IMR-90 (cell line): Measurements from ENCODE around the gene PPARG. TPM values are rescaled to one million over a fixed set of nuclear protein-coding genes. Genes with fewer than 3 reads are reported as not detected.
A peak's percentile ranks its signal among the peaks of the same experiment; 100 is the strongest.

Experiments used
- ATAC-seq: fragments of 200-7000 bp; cut with Tn5 transposase; 2 replicates; pipeline ENCODE4 v1.9.1; 2020; ENCODE audit warnings: low read depth, mild to moderate bottlenecking, moderate library complexity
- BruUV-seq: library from RNA; stranded (reverse); fragments of 400-500 nt; replicated peaks from 2 replicates; lab custom pipeline; 2021; lab: Mats Ljungman, UMichigan
- CTCF ChIA-PET: fragments of 300-600 bp; formaldehyde crosslinking; extraction: SDS; loops from one replicate; lab custom pipeline; 2021; ENCODE audit warnings: antibody characterized with exemption; lab: Yijun Ruan, JAX
- POLR2A ChIA-PET: fragments of 300-600 bp; sonication (Branson Sonifier 250); formaldehyde crosslinking; loops from one replicate; lab custom pipeline; 2022; ENCODE audit warnings: antibody characterized with exemption; ENCODE audit not compliant: unreplicated experiment; lab: Charles Lee
- DNase-seq: peaks from one replicate; pipeline ENCODE4 v3.0.0; 2013
- H2AFZ ChIP-seq: replicated peaks from 2 replicates; pipeline ENCODE3; 2013; ENCODE audit warnings: low read length, mild to moderate bottlenecking; ENCODE audit not compliant: poor library complexity
- H2AK5ac ChIP-seq: 2 replicates; pipeline ENCODE4 v1.6.1; 2013; ENCODE audit warnings: low read depth, low read length, inconsistent platforms
- H2AK9ac ChIP-seq: replicated peaks from 2 replicates; pipeline ENCODE3; 2013; ENCODE audit warnings: mild to moderate bottlenecking, low read depth, low read length, moderate library complexity; ENCODE audit not compliant: poor library complexity
- H2BK120ac ChIP-seq: 2 replicates; pipeline ENCODE4 v1.6.1; 2013; ENCODE audit warnings: low read depth, low read length, inconsistent platforms
- H2BK15ac ChIP-seq: 3 replicates; pipeline ENCODE4 v1.6.1; 2013; ENCODE audit warnings: low read depth, low read length, inconsistent platforms
- H2BK20ac ChIP-seq: 2 replicates; pipeline ENCODE4 v1.6.1; 2013; ENCODE audit warnings: low read depth, mild to moderate bottlenecking, inconsistent platforms, low read length, moderate library complexity
- H2BK5ac ChIP-seq: 2 replicates; pipeline ENCODE4 v1.6.1; 2013; ENCODE audit warnings: mild to moderate bottlenecking, low read depth, low read length, inconsistent platforms; ENCODE audit not compliant: poor library complexity, severe bottlenecking
- H3K14ac ChIP-seq: replicated peaks from 2 replicates; pipeline ENCODE4 v1.6.1; 2013; ENCODE audit warnings: low read depth, low read length, inconsistent platforms
- H3K18ac ChIP-seq: 2 replicates; pipeline ENCODE4 v1.6.1; 2013; ENCODE audit warnings: low read depth, low read length, control low read depth
- H3K23ac ChIP-seq: 2 replicates; pipeline ENCODE4 v1.6.1; 2013; ENCODE audit warnings: low read depth, low read length, inconsistent platforms
- H3K27ac ChIP-seq: 2 replicates; pipeline ENCODE4 v1.5.1; 2013; ENCODE audit warnings: mild to moderate bottlenecking, control low read depth, low read length; ENCODE audit not compliant: insufficient read depth
- H3K27me3 ChIP-seq: 2 replicates; pipeline ENCODE4 v1.6.1; 2013; ENCODE audit warnings: low read length; ENCODE audit not compliant: control insufficient read depth, insufficient read depth
- H3K36me3 ChIP-seq: 2 replicates; pipeline ENCODE4 v1.6.1; 2013; ENCODE audit warnings: low read length, mixed read lengths; ENCODE audit not compliant: control insufficient read depth, insufficient read depth
- H3K4ac ChIP-seq: 2 replicates; pipeline ENCODE4 v1.6.1; 2013; ENCODE audit warnings: low read depth, low read length, inconsistent platforms
- H3K4me1 ChIP-seq: 2 replicates; pipeline ENCODE4 v1.6.1; 2013; ENCODE audit warnings: low read length, mixed read lengths; ENCODE audit not compliant: control insufficient read depth, insufficient read depth
- H3K4me2 ChIP-seq: 2 replicates; pipeline ENCODE4 v1.6.1; 2013; ENCODE audit warnings: low read depth, mild to moderate bottlenecking, control low read depth, low read length, moderate library complexity
- H3K4me3 ChIP-seq: 2 replicates; pipeline ENCODE4 v1.5.1; 2013; ENCODE audit warnings: low read depth, mild to moderate bottlenecking, control low read depth, low read length, moderate library complexity; ENCODE audit not compliant: insufficient read depth
- H3K56ac ChIP-seq: 2 replicates; pipeline ENCODE4 v1.6.1; 2013; ENCODE audit warnings: low read length, inconsistent platforms; ENCODE audit not compliant: insufficient read depth; ENCODE audit errors: extremely low read depth
- H3K79me1 ChIP-seq, 2 experiments: 2 replicates each; pipeline ENCODE4 v1.6.1; 2013; ENCODE audit warnings: low read length in 2 of 2, inconsistent platforms in 1 of 2, low read depth in 1 of 2
- H3K9ac ChIP-seq: 2 replicates; pipeline ENCODE4 v1.6.1; 2013; ENCODE audit warnings: low read depth, low read length, control low read depth
- H3K9me1 ChIP-seq: 2 replicates; pipeline ENCODE4 v1.6.1; 2013; ENCODE audit warnings: low read length, inconsistent platforms; ENCODE audit not compliant: insufficient read depth
- H3K9me3 ChIP-seq: 2 replicates; pipeline ENCODE4 v1.6.1; 2013; ENCODE audit warnings: low read length; ENCODE audit not compliant: control insufficient read depth, insufficient read depth
- H4K20me1 ChIP-seq: 2 replicates; pipeline ENCODE4 v1.6.1; 2013; ENCODE audit warnings: low read length, inconsistent platforms; ENCODE audit not compliant: insufficient read depth
- H4K5ac ChIP-seq: 2 replicates; pipeline ENCODE4 v1.6.1; 2013; ENCODE audit warnings: mild to moderate bottlenecking, low read depth, low read length, control low read depth
- H4K8ac ChIP-seq, 2 experiments: 2 replicates each; pipeline ENCODE4 v1.6.1; 2013; ENCODE audit warnings: low read depth in 2 of 2, low read length in 2 of 2, control low read depth in 1 of 2, inconsistent platforms in 1 of 2
- H4K91ac ChIP-seq: 2 replicates; pipeline ENCODE4 v1.6.1; 2013; ENCODE audit warnings: low read depth, low read length, inconsistent platforms; ENCODE audit not compliant: insufficient read depth
- BHLHE40 ChIP-seq: fragments of 150-350 bp; IDR thresholded peaks from 2 replicates; pipeline ENCODE4 v1.6.1; 2016; ENCODE audit warnings: mild to moderate bottlenecking, low read depth, low read length
- CEBPB ChIP-seq: IDR thresholded peaks from 2 replicates; pipeline ENCODE4 v1.6.1; 2012; ENCODE audit warnings: low read depth, low read length, improper control_type of control experiment
- MAZ ChIP-seq: IDR thresholded peaks from 2 replicates; pipeline ENCODE4 v1.6.1; 2012; ENCODE audit warnings: low read depth, mild to moderate bottlenecking, low read length, improper control_type of control experiment, moderate library complexity, borderline replicate concordance
- MXI1 ChIP-seq: IDR thresholded peaks from 2 replicates; pipeline ENCODE4 v1.6.1; 2012; ENCODE audit warnings: low read depth, mild to moderate bottlenecking, low read length, moderate library complexity, borderline replicate concordance
- POLR2A ChIP-seq: IDR thresholded peaks from 2 replicates; pipeline ENCODE4 v1.6.1; 2012; ENCODE audit warnings: mild to moderate bottlenecking, low read depth, low read length
- RAD21 ChIP-seq: IDR thresholded peaks from 2 replicates; pipeline ENCODE4 v1.6.1; 2012; ENCODE audit warnings: low read length, improper control_type of control experiment
- RFX5 ChIP-seq: IDR thresholded peaks from 2 replicates; pipeline ENCODE4 v1.8.0; 2012; ENCODE audit warnings: low read depth, mild to moderate bottlenecking, low read length, moderate library complexity
- SMC3 ChIP-seq: fragments of 150-350 bp; IDR thresholded peaks from 2 replicates; pipeline ENCODE4 v1.6.1; 2016; ENCODE audit warnings: low read depth, mild to moderate bottlenecking, antibody characterized with exemption, low read length, moderate library complexity
- USF2 ChIP-seq: fragments of 150-350 bp; IDR thresholded peaks from 2 replicates; pipeline ENCODE4 v1.6.1; 2017; ENCODE audit warnings: mild to moderate bottlenecking, antibody characterized with exemption, low read length, low read depth
- WGBS, 2 experiments: methylation state at CpG; one replicate each; pipeline versions ENCODE4 v1.1.5 to v1.1.7; 2013; ENCODE audit warnings: missing lambda C conversion rate in 2 of 2; ENCODE audit not compliant: insufficient read length in 1 of 2; ENCODE audit errors: extremely low coverage in 2 of 2; 5-methylcytosine and 5-hydroxymethylcytosine counted together
- dilution Hi-C: fragments of 300-500 bp; cut with HindIII; formaldehyde crosslinking; loops from one replicate; pipeline ENCODE4 v1.14.3; 2018; ENCODE audit warnings: low sequenced_read_pairs; ENCODE audit not compliant: unreplicated experiment
- in situ Hi-C: fragments of 300-500 bp; cut with MboI; formaldehyde crosslinking; loops from 3 replicates; pipeline ENCODE4 v1.14.3; 2019; ENCODE audit warnings: low sequenced_read_pairs, inconsistent platforms, mixed read lengths
- intact Hi-C: fragments of 100-400 bp; cut with micrococcal nuclease; formaldehyde crosslinking; loops from 2 replicates; pipeline ENCODE4 v1.10.0; 2022
- polyA plus RNA-seq, 3 experiments: library from polyadenylated mRNA; depleted of rRNA; stranded (reverse); fragments of >200 nt; gene quantifications; 2 replicates each; pipeline ENCODE4 v1.2.3, GENCODE V29; 2012; ENCODE audit warnings: low replicate concordance in 1 of 3
- total RNA-seq: library from RNA; depleted of rRNA; stranded (reverse); fragments of >200 nt; gene quantifications from 2 replicates; pipeline ENCODE4 v1.2.3, GENCODE V29; 2012

Gene PPARG
- total and polyA plus RNA-seq, 2 of the 4 experiments (the other 2 are of a cell fraction): 11.2 to 23.8 TPM

- H3K23ac ChIP-seq: no peak overlapping the region
- H3K9me3 ChIP-seq: no peaks in the 10 kb centered on the region
- no peak overlapping the region for H2BK15ac ChIP-seq
- H2BK120ac ChIP-seq: no peak overlapping the region
- BruUV-seq: no TSS peak
- no peak overlapping the region for H3K18ac ChIP-seq
- H3K27ac ChIP-seq: no peak overlapping the region
- H2BK20ac ChIP-seq: 0 out of 2 replicates have a peak overlapping the region, but pooled peaks have one; percentile 25
- in situ Hi-C loops: no loop called here
- no peaks in the 10 kb centered on the region for H3K9me1 ChIP-seq
- H3K36me3 ChIP-seq: peaks cover 5% of the 10 kb centered on the region
- ChIA-PET CTCF (no interaction called here), POLR2A (no interaction called here)
- DNase-seq (no peak), ATAC-seq (no peak)
- H2BK5ac ChIP-seq: no peak overlapping the region
- no peak overlapping the region for H3K14ac ChIP-seq
- no peak overlapping the region for H3K9ac ChIP-seq
- H3K56ac ChIP-seq: no peak overlapping the region
- H3K4ac ChIP-seq: no peak overlapping the region
- no peak overlapping the region for H4K91ac ChIP-seq
- H2AK9ac ChIP-seq: no peak overlapping the region
- H3K4me2 ChIP-seq: no peak overlapping the region
- no peak overlapping the region for H2AFZ ChIP-seq
- 96% methylated on average over 2 of the region's 5 CpGs; no CpG with 5 or more reads in 1 of the 2 experiments for WGBS, 2 experiments
- dilution Hi-C loops: no loop called here
- intact Hi-C loops: no loop called here
- H4K20me1 ChIP-seq: no peaks in the 10 kb centered on the region
- H4K8ac ChIP-seq: no peak overlapping the region
- no peak for TF ChIP-seq RAD21
- no peak for TF ChIP-seq USF2
- TF ChIP-seq SMC3: no peak
- no peak for TF ChIP-seq RFX5
- no peak for TF ChIP-seq CEBPB
- no peak for TF ChIP-seq MXI1
- TF ChIP-seq POLR2A: no peak
- TF ChIP-seq BHLHE40: no peak
- no peak for TF ChIP-seq MAZ
- H3K4me3 ChIP-seq: no peak overlapping the region
- H3K27me3 ChIP-seq: no peaks in the 10 kb centered on the region
- no peaks in the 10 kb centered on the region; a peak in 1 of 4 replicates for H3K79me1 ChIP-seq
- H3K4me1 ChIP-seq: no peaks in the 10 kb centered on the region; the same call in 1 of the 2 replicates
- no peak overlapping the region for H4K5ac ChIP-seq
- no peak overlapping the region for H2AK5ac ChIP-seq
Measured at GRCh38 chr3:12379640-12380429, 91.0 kb downstream of the PPARG start.
